ENCODE data around the gene FUCA2. TPM values are rescaled to one million over a fixed set of nuclear protein-coding genes. Genes with fewer than 3 reads are reported as not detected.
"Not testable (repeated sequence)": the region's sequence is repeated elsewhere in the genome, so short reads cannot be mapped to it uniquely, and the experiment has no call there.

Gene FUCA2
- total RNA-seq, 2 experiments from 2014 or later, result 1.1 to 1.5 TPM

- Histone ChIP-seq H3K4me3 (ENCODE audit: low read length) (peak overlapping the region; percentile 72), H3K27ac (ENCODE audit: low read depth in 1 of 2, low read length in 2 of 2) (no peak overlapping the region), H3K4me1 (ENCODE audit: insufficient read depth, low read length) (peaks cover 15% of the 10 kb centered on the region), H3K27me3 (ENCODE audit: control insufficient read depth in 1 of 2, insufficient read depth in 2 of 2, low read length in 2 of 2) (no peaks in the 10 kb centered on the region), H3K36me3 (ENCODE audit: insufficient read depth, low read length) (no peaks in the 10 kb centered on the region), H3K9me3 (ENCODE audit: control insufficient read depth in 1 of 2, insufficient read depth in 1 of 2, low read length in 2 of 2) (no peaks in the 10 kb centered on the region)
- H3K9me3 Mint-ChIP-seq, result no peaks in the 10 kb centered on the region
- DNase-seq, result no peak
- peaks cover 48% of the 10 kb centered on the region for H3K4me1 Mint-ChIP-seq (ENCODE audit: low read depth)
- ATAC-seq (ENCODE audit: poor library complexity), result no peak
- ChIA-PET CTCF (no interaction called here), POLR2A (interaction anchor here (0.8 to 0.9 kb wide), 2 partner anchors 30 to 87 kb away, joined by 3 read pairs; no protein-coding TSS in a partner anchor)
- no peak for TF ChIP-seq CTCF (IDR thresholded peaks at IDR 0.05)
- H3K36me3 Mint-ChIP-seq (ENCODE audit: low read depth), result peaks cover 30% of the 10 kb centered on the region
- H3K27me3 Mint-ChIP-seq, result no peaks in the 10 kb centered on the region
- intact Hi-C loops (cut with DNase I, micrococcal nuclease), result loop anchor here in 1 of 2 experiments (10.0 kb wide), 1 partner anchor 394 kb away; no protein-coding TSS in a partner anchor
- H3K4me3 Mint-ChIP-seq, result peak overlapping the region; percentile 99
- peak overlapping the region; percentile 94 for H3K27ac Mint-ChIP-seq
Measured at GRCh38 chr6:143449082-143449713, 62.3 kb downstream of the FUCA2 start.

- POLR2A ChIA-PET, CTCF ChIA-PET: not testable (repeated sequence)
Measured at GRCh38 chr6:143447865-143448264, 63.7 kb downstream of the FUCA2 start.

More at GRCh38 chr6:143447865-143448264, 63.7 kb downstream of the FUCA2 start:
- Mint-ChIP-seq H3K36me3 (ENCODE audit: low read depth) (peaks cover 25% of the 10 kb centered on the region), H3K4me3 (peak overlapping the region; percentile 34), H3K4me1 (ENCODE audit: low read depth) (peaks cover 39% of the 10 kb centered on the region)
- DNase-seq; ATAC-seq (ENCODE audit: poor library complexity); H3K9me3 ChIP-seq (ENCODE audit: control insufficient read depth in 1 of 2, insufficient read depth in 1 of 2, low read length in 2 of 2); H3K27me3 ChIP-seq (ENCODE audit: control insufficient read depth in 1 of 2, insufficient read depth in 2 of 2, low read length in 2 of 2); H3K27me3 Mint-ChIP-seq; H3K4me3 ChIP-seq (ENCODE audit: low read length); H3K36me3 ChIP-seq (ENCODE audit: insufficient read depth, low read length); H3K27ac ChIP-seq (ENCODE audit: low read depth in 1 of 2, low read length in 2 of 2); H3K27ac Mint-ChIP-seq; H3K9me3 Mint-ChIP-seq: not testable (repeated sequence)
- intact Hi-C loops (cut with DNase I, micrococcal nuclease), result loop anchor here in 1 of 2 experiments (10.0 kb wide), 1 partner anchor 393 kb away; no protein-coding TSS in a partner anchor
- H3K4me1 ChIP-seq (ENCODE audit: insufficient read depth, low read length), result peaks cover 15% of the 10 kb centered on the region

Other genes with a start within 250 kb of the FUCA2 start
- gene ADAT2, start 61.0 kb downstream of the FUCA2 start, total RNA-seq, result 10 to 100 TPM; 14.6 to 17.4 TPM
- gene PEX3, start 60.9 kb downstream of the FUCA2 start, total RNA-seq, result 1 to 10 TPM; 7.3 to 9.7 TPM
- gene PHACTR2, start 166.2 kb upstream of the FUCA2 start, total RNA-seq, result 10 to 100 TPM; 19.6 to 25.0 TPM

All from CD4-positive, alpha-beta T cell (primary cell).